ENCODE measurements around the gene ASL.
"Not testable (repeated sequence)": the region's sequence is repeated elsewhere in the genome, so short reads cannot be mapped to it uniquely, and the experiment has no call there.

ASL gene

GRCh38 chr7:66072208-66072607, 3.4 kb upstream of the ASL start:
- DNase-seq (ENCODE audit: extremely low read depth in 1 of 2, low read depth in 1 of 2): not testable (repeated sequence)

GRCh38 chr7:66076462-66077329, 1.1 kb downstream of the ASL start:
- no peak for DNase-seq (ENCODE audit: extremely low read depth in 1 of 2, low read depth in 1 of 2)

- no peak for DNase-seq (ENCODE audit: extremely low read depth in 1 of 2, low read depth in 1 of 2)
These were observed 2.4 kb downstream of the ASL start for GRCh38 chr7:66078067-66078466.

GRCh38 chr7:66082083-66082482, 6.5 kb downstream of the ASL start:
- no peak for DNase-seq (ENCODE audit: extremely low read depth in 1 of 2, low read depth in 1 of 2)

DNA sequence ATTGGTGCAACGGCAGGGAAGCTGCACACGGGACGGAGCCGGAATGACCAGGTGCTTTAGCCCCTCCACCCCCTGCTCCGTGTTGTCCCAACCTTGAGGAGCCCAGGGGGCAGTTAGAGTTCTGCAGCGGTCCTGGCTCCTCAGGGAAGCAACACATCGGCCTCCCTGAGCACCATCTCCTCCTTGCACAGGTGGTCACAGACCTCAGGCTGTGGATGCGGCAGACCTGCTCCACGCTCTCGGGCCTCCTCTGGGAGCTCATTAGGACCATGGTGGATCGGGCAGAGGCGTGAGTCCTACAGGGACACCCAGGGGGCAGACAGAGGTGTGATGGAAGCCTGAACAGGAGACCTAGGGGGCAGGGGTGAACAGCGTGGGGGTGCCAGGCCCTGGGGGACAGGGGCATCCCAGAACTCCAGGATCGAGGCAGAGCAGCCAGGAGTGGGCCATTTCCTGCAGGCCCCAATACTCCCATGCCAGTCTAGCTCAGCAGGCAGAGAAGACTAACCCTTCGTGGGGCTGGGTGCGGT, 7.3 kb downstream of the ASL start:
- no peak for DNase-seq (ENCODE audit: extremely low read depth in 1 of 2, low read depth in 1 of 2)

DNA sequence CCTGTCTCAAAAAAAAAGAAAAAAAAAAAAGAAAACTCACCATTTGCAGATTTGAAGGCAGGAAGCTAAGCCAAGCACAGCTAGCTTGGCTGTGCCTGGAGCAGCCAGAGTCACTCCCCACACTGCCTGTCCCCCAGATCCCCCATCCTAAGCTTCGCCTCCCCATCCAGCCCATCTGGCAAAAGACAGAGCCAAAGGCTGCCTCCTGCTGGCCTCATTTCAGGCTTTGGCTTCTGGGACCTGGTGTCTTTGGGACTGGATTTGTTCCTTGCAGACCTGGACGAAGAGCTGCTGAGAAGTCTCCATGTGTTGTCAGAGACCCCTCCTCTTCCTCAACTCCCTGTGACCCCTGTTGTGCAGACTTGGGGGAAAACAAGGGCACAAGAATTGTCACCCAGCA, 8.1 kb downstream of the ASL start:
- DNase-seq (ENCODE audit: extremely low read depth in 1 of 2, low read depth in 1 of 2): no peak

GRCh38 chr7:66088861-66089838, 13.5 kb downstream of the ASL start:
- DNase-seq (ENCODE audit: extremely low read depth in 1 of 2, low read depth in 1 of 2): no peak

- DNase-seq (ENCODE audit: extremely low read depth in 1 of 2, low read depth in 1 of 2): no peak
These were observed 17.0 kb downstream of the ASL start for GRCh38 chr7:66092654-66093053.

- no peak for DNase-seq (ENCODE audit: extremely low read depth in 1 of 2, low read depth in 1 of 2)
These were observed 19.4 kb downstream of the ASL start for GRCh38 chr7:66095010-66095409.

GRCh38 chr7:66099232-66099550, 23.6 kb downstream of the ASL start:
- no peak for DNase-seq (ENCODE audit: extremely low read depth in 1 of 2, low read depth in 1 of 2)

GRCh38 chr7:66099551-66100407, 24.2 kb downstream of the ASL start:
- no peak for DNase-seq (ENCODE audit: extremely low read depth in 1 of 2, low read depth in 1 of 2)

GRCh38 chr7:66100408-66101050, 24.9 kb downstream of the ASL start:
- DNase-seq (ENCODE audit: extremely low read depth in 1 of 2, low read depth in 1 of 2): no peak

- not testable (repeated sequence) for DNase-seq (ENCODE audit: extremely low read depth in 1 of 2, low read depth in 1 of 2)
These were observed 26.5 kb downstream of the ASL start for GRCh38 chr7:66102168-66102567.

DNA sequence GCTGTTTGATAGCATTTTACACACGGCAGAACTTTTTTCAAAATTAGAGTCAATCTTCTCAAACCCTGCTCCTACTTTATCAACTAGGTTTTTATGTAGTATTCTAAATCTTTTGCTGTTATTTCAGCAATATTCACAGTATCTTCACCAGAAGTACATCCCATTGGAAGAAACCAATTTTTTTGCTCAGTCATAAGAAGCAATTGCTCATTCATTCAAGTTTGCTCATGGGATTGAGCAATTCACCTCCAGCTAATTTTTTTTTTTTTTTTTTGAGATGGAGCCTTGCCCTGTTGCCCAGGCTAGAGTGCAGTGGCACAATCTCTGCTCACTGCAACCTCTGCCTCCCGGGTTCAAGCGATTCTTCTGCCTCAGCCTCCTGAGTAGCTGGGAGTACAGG, 28.4 kb downstream of the ASL start:
- not testable (repeated sequence) for DNase-seq (ENCODE audit: extremely low read depth in 1 of 2, low read depth in 1 of 2)

DNA sequence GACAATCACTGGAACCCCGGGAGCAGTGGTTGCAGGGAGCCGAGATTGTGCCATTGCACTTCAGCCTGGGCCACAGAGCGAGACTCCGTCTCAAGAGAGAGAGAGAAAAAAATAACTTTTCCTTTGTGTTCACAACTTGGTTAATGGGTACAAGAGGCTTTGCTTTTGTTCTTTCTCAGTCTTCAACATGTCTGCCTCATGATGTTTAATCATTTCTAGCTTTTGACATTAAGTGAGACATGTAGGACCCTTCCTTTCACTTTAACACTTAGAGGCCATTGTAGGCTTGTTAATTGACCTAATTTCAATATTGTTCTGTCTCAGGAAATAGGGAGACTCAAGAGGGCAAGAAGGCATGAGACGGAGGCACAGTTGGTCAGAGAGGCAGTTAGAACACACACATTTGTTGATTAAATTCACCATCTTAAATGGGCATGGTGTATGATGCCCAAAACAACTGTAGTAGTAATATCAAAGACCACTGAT, 29.7 kb downstream of the ASL start:
- DNase-seq (ENCODE audit: extremely low read depth in 1 of 2, low read depth in 1 of 2): no peak

DNA sequence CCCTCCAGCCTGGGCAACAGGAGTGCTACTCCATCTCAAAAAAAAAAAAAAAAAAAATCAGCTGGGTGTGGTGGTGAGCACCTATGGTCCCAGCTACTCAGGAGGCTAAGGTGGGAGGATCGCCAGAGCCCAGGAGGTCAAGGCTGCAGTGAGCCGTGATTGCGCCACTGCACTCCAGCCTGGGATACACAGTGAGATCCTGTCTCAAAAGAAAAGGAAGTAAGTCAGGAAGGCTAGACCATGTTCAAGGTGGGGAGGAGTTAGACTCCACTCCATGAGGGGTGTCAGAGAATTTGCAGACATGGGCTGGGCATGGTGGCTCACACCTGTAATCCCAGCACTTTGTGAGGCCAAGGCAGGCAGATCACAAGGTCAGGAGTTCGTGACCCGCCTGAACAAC, 32.8 kb downstream of the ASL start:
- not testable (repeated sequence) for DNase-seq (ENCODE audit: extremely low read depth in 1 of 2, low read depth in 1 of 2)

DNA sequence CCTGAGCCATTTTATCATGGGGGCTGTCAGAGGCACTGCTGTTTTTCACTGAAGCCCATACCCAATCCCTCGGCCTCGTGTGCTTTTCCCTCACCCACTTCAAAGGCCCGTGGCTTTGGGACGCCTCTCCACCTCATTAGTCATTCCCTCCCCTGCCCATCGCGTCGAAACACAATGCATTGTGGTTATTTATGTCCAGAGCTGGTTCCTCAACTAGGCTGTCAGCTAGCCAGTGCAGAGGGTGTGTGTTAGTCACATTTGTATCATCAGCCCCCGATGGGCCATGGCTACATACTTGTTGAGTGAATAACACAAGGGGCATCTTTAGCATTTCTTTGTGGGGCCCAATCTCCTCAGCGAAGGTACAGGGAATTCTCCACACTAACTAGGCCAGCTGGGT, 35.2 kb downstream of the ASL start:
- DNase-seq (ENCODE audit: extremely low read depth in 1 of 2, low read depth in 1 of 2): no peak

GRCh38 chr7:66114743-66115649, 39.4 kb downstream of the ASL start, which contains the start of gene CRCP:
TSS of gene CRCP (plus strand) at chr7:66114847. CDS start at chr7:66114963, 116 bp downstream.
- peak; percentile 66 to 67 for DNase-seq (ENCODE audit: extremely low read depth in 1 of 2, low read depth in 1 of 2)

All from stimulated activated CD8-positive, alpha-beta memory T cell treated with anti-CD3 and anti-CD28 coated beads, Interleukin-7, amount 100 ng/mL, for 48 hours (primary cell).